GM12878 (cell line): ENCODE measurements around the gene BATF. TPM values are rescaled to one million over a fixed set of nuclear protein-coding genes. Genes with fewer than 3 reads are reported as not detected.
A peak's percentile ranks its signal among the peaks of the same experiment; 100 is the strongest.
"Not testable (repeated sequence)": the region's sequence is repeated elsewhere in the genome, so short reads cannot be mapped to it uniquely, and the experiment has no call there.

Experiments
- ATAC-seq: fragments of 200-7000 bp; cut with Tn5 transposase; 3 replicates; pipeline ENCODE4 v1.9.1; 2020; ENCODE audit warnings: mild to moderate bottlenecking, moderate library complexity
- BruUV-seq: library from RNA; stranded (reverse); fragments of 400-500 nt; replicated peaks from 2 replicates; lab custom pipeline; 2021; lab: Mats Ljungman, UMichigan
- CTCF ChIA-PET: fragments of 300-600 bp; sonication (Branson Sonifier 250); formaldehyde crosslinking; extraction: SDS; loops from one replicate; lab custom pipeline; 2021; ENCODE audit warnings: inconsistent platforms; lab: Yijun Ruan, JAX
- POLR2A ChIA-PET: fragments of 350-600 bp; formaldehyde crosslinking; extraction: SDS; loops from one replicate; lab custom pipeline; 2021; ENCODE audit warnings: inconsistent platforms; lab: Charles Lee
- RAD21 ChIA-PET: fragments of 300-600 bp; sonication (Branson Sonifier 250); formaldehyde crosslinking; loops from one replicate; lab custom pipeline; 2023; ENCODE audit warnings: antibody characterized with exemption; ENCODE audit not compliant: unreplicated experiment; lab: Charles Lee
- SMC1A ChIA-PET: fragments of 300-600 bp; sonication (Branson Sonifier 250); formaldehyde crosslinking; loops from one replicate; lab custom pipeline; 2023; ENCODE audit not compliant: unreplicated experiment, uncharacterized antibody; lab: Charles Lee
- DNase-seq: peaks from one replicate; pipeline ENCODE4 v3.0.0-alpha.2; 2011; ENCODE audit warnings: low read depth, low spot score
- FAIRE-seq: peaks from 3 replicates; lab custom pipeline; 2011; peaks lifted over from hg19 to GRCh38; lab: Jason Lieb, UNC
- H2AFZ ChIP-seq: 2 replicates; pipeline ENCODE4 v1.6.0; 2011; ENCODE audit warnings: low read depth, low read length, control low read depth; ENCODE audit not compliant: control insufficient read depth
- H3K27ac ChIP-seq: 2 replicates; pipeline ENCODE4 v1.5.1; 2011; ENCODE audit warnings: control low read depth; ENCODE audit not compliant: control insufficient read depth, insufficient read depth
- H3K27me3 ChIP-seq, 2 experiments: replicated peaks in 1 of 2; 2 replicates each; pipeline versions ENCODE4 v1.6.0 to v1.6.1; 2011; ENCODE audit warnings: low read length in 1 of 2; ENCODE audit not compliant: control insufficient read depth in 2 of 2, insufficient read depth in 2 of 2
- H3K36me3 ChIP-seq, 2 experiments: 2 replicates each; pipeline ENCODE4 v1.5.1; 2011; ENCODE audit warnings: low read length in 1 of 2; ENCODE audit not compliant: control insufficient read depth in 2 of 2, insufficient read depth in 2 of 2
- H3K4me1 ChIP-seq: 2 replicates; pipeline ENCODE4 v1.6.1; 2011; ENCODE audit warnings: mild to moderate bottlenecking, low read length, moderate library complexity, mixed read lengths; ENCODE audit not compliant: control insufficient read depth, insufficient read depth
- H3K4me2 ChIP-seq: 2 replicates; pipeline ENCODE4 v1.6.0; 2011; ENCODE audit warnings: control low read depth; ENCODE audit not compliant: control insufficient read depth, insufficient read depth
- H3K4me3 ChIP-seq: fragments of 200-600 bp; sonication (generic); 2 replicates; pipeline ENCODE4 v1.5.1; 2016
- H3K79me2 ChIP-seq: 2 replicates; pipeline ENCODE4 v1.6.0; 2011; ENCODE audit warnings: low read length; ENCODE audit not compliant: control insufficient read depth, insufficient read depth
- H3K9ac ChIP-seq: 2 replicates; pipeline ENCODE4 v1.8.0; 2011; ENCODE audit warnings: low read length, control low read depth, mixed read lengths; ENCODE audit not compliant: control insufficient read depth, insufficient read depth
- H3K9me3 ChIP-seq: replicated peaks from 3 replicates; pipeline ENCODE4 v1.5.1; 2011; ENCODE audit warnings: mild to moderate bottlenecking, low read length; ENCODE audit not compliant: control insufficient read depth, insufficient read depth
- H4K20me1 ChIP-seq: 2 replicates; pipeline ENCODE4 v1.6.0; 2011; ENCODE audit not compliant: control insufficient read depth, insufficient read depth
- STAT1 ChIP-seq: fragments of 450-650 bp; conservative IDR thresholded peaks from 2 replicates; pipeline ENCODE4 v1.6.1; 2014; ENCODE audit warnings: antibody characterized with exemption, mild to moderate bottlenecking
- WGBS: methylation state at CpG from one replicate; pipeline ENCODE4 v1.1.6; 2016; ENCODE audit warnings: low lambda C conversion rate; ENCODE audit not compliant: insufficient replicate concordance, insufficient coverage; ENCODE audit errors: missing lambda C conversion rate; 5-methylcytosine and 5-hydroxymethylcytosine counted together
- in situ Hi-C: fragments of 300-500 bp; cut with MboI; formaldehyde crosslinking; loops from 9 replicates; pipeline ENCODE4 v1.14.3; 2018; ENCODE audit warnings: mixed read lengths
- intact Hi-C: fragments of 100-400 bp; cut with micrococcal nuclease; formaldehyde crosslinking; loops from one replicate; pipeline ENCODE4 v1.14.2; 2022; ENCODE audit not compliant: unreplicated experiment
- polyA plus RNA-seq, 11 experiments: library from polyadenylated mRNA; depleted of rRNA in 4 of 11; unstranded in 6 of 11; stranded (reverse) in 5 of 11; fragments of >200 nt; fragmentation: Nextera tagmentation in 4 of 11; fragmentation: Illumina TruSeq in 1 of 11; extraction: Ambion mirVana in 4 of 11; extraction: Trizol in 1 of 11; gene quantifications; 1 replicate in 1 of 11; 2 replicates in 10 of 11; pipeline versions ENCODE4 v1.2.1 to v1.2.3, GENCODE V29; 2011 to 2016; ENCODE audit warnings: inconsistent platforms in 2 of 11, missing spikeins in 2 of 11, low read depth in 1 of 11
- total RNA-seq, 4 experiments: library from RNA; depleted of rRNA in 3 of 4; stranded (reverse); fragments of >200 nt in 3 of 4; fragmentation: Illumina TruSeq in 1 of 4; extraction: Trizol in 1 of 4; gene quantifications; 2 replicates each; pipeline versions ENCODE4 v1.2.1 to v1.2.3, GENCODE V29; 2013 to 2021
- TF ChIP-seq, protein P1 (sequence below): fragments of 450-650 bp; formaldehyde crosslinking; IDR thresholded peaks from 2 replicates; pipeline ENCODE4 v1.5.0; 2022; ENCODE audit warnings: mild to moderate bottlenecking, missing genetic modification characterization
- TF ChIP-seq, protein P2 (sequence below): IDR thresholded peaks from 2 replicates; pipeline ENCODE4 v1.6.1; 2012; ENCODE audit warnings: low read depth, low read length, improper control_type of control experiment

The BATF gene
- total and polyA plus RNA-seq, 10 of the 15 experiments (the other 5 are each of a cell fraction or from before 2014, with no cell fraction given), result 10.0 to 154 (median 103) TPM

DNA sequence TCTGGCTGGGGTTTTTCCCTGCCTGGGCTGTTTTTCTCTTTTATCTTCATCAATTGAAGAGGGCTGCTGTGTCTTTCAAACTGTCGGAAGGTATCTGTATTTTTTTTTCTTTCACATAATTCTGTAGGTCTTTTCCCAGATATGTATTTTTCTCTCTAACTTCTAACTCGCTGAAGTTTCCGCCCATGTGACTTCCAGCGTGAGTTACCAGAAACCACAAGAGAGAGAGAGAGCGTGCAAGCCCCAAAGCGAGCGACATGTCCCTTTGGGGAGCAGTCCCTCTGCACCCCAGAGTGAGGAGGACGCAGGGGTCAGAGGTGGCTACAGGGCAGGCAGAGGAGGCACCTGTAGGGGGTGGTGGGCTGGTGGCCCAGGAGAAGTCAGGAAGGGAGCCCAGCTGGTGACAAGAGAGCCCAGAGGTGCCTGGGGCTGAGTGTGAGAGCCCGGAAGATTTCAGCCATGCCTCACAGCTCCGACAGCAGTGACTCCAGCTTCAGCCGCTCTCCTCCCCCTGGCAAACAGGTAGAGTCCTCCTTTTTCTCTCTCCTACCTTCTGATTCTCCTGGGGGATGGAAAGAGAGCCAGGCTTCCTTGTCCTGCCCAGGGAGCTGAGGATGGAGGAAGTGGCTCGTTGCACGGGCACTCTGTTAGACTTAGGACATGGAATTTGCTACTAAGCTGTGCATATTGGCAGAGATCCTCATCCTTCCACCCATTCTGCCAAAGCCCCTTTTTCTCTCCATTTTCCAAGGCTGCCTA, at the start of gene BATF (continued):
- TF ChIP-seq, protein P1, sequence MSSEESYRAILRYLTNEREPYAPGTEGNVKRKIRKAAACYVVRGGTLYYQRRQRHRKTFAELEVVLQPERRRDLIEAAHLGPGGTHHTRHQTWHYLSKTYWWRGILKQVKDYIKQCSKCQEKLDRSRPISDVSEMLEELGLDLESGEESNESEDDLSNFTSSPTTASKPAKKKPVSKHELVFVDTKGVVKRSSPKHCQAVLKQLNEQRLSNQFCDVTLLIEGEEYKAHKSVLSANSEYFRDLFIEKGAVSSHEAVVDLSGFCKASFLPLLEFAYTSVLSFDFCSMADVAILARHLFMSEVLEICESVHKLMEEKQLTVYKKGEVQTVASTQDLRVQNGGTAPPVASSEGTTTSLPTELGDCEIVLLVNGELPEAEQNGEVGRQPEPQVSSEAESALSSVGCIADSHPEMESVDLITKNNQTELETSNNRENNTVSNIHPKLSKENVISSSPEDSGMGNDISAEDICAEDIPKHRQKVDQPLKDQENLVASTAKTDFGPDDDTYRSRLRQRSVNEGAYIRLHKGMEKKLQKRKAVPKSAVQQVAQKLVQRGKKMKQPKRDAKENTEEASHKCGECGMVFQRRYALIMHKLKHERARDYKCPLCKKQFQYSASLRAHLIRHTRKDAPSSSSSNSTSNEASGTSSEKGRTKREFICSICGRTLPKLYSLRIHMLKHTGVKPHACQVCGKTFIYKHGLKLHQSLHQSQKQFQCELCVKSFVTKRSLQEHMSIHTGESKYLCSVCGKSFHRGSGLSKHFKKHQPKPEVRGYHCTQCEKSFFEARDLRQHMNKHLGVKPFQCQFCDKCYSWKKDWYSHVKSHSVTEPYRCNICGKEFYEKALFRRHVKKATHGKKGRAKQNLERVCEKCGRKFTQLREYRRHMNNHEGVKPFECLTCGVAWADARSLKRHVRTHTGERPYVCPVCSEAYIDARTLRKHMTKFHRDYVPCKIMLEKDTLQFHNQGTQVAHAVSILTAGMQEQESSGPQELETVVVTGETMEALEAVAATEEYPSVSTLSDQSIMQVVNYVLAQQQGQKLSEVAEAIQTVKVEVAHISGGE (CRISPR knock-in tag), result 0 out of 2 replicates have a peak, but pooled peaks have one; percentile 27
- TF ChIP-seq, protein P2, sequence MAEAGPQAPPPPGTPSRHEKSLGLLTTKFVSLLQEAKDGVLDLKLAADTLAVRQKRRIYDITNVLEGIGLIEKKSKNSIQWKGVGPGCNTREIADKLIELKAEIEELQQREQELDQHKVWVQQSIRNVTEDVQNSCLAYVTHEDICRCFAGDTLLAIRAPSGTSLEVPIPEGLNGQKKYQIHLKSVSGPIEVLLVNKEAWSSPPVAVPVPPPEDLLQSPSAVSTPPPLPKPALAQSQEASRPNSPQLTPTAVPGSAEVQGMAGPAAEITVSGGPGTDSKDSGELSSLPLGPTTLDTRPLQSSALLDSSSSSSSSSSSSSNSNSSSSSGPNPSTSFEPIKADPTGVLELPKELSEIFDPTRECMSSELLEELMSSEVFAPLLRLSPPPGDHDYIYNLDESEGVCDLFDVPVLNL, result no peak
- no peak for TF ChIP-seq STAT1

- FAIRE-seq, H3K79me2 ChIP-seq, H3K9ac ChIP-seq, H4K20me1 ChIP-seq, RAD21 ChIA-PET, H2AFZ ChIP-seq, DNase-seq, H3K27me3 ChIP-seq, H3K4me2 ChIP-seq, intact Hi-C loops, in situ Hi-C loops, POLR2A ChIA-PET, BruUV-seq, H3K27ac ChIP-seq, ATAC-seq, H3K9me3 ChIP-seq, H3K4me3 ChIP-seq: not testable (repeated sequence)
- H3K4me1 ChIP-seq, result peaks cover 33% of the 10 kb centered on the region
- CTCF ChIA-PET, result interaction anchor here (1.2 kb wide), 1 partner anchor 87 kb away, joined by 3 read pairs; no protein-coding TSS in a partner anchor
- SMC1A ChIA-PET, result interaction anchor here (1.2 kb wide), 1 partner anchor 15 kb away, joined by 5 read pairs; no protein-coding TSS in a partner anchor
- peaks cover 5 to 24% of the 10 kb centered on the region in 2 experiments; a peak in 3 of 4 replicates for H3K36me3 ChIP-seq
- 74% methylated on average over 6 of the region's 6 CpGs for WGBS
Measured at GRCh38 chr14:75474127-75474526, 48.1 kb upstream of the BATF start.
